Heart left ventricle (tissue), 13 donors: Measurements from ENCODE around the gene VDAC1.

Experiments
- POLR2A ChIP-seq, 2 donors: fragments of 450-650 bp; IDR thresholded peaks; one replicate each; pipeline ENCODE4 v1.6.1; 2017; ENCODE audit warnings: antibody characterized with exemption in 2 of 2, mild to moderate bottlenecking in 2 of 2, moderate library complexity in 2 of 2
- TF ChIP-seq, protein P1 (sequence below), 12 donors: fragments of 200-600 bp; sonication (generic) in 4 of 12; IDR thresholded peaks; one replicate each; pipeline versions ENCODE4 v1.5.0 to v1.8.0; 2018 to 2022; ENCODE audit warnings: antibody characterized with exemption in 12 of 12, mild to moderate bottlenecking in 5 of 12
- donor health status: ischemic (EF 13 %, LVEDD 7.1; RV severe dilation, severe dysfunction).
- donor health status: DM: no; HTN: yes; CAD: no.
- donor health status: DM: no; HTN: no; CAD: no.
- donor health status: ischemic (EF 25% LVEDD 6.9; RV normal size, moderate dysfunction).
- donor health status: ischemic (EF 25% LVEDD 5.7; RV mildly dilated, moderate dysfunction).
- donor health status: ischemic (EF 35%, LVEDD 5.7; RV mildly dilated, moderate dysfunction).
- donor health status: nonischemic (EF 11% LVEDD 7.7; RV severe dilation, severe dysfunction).
- donor health status: DM: yes; HTN: yes; CAD: no.
- donor health status: PGD.
- donor health status: ischemic (EF 29% LVEDD 5.4; RV normal size, mild dysfunction).
- donor health status: nonischemic (EF 23%, LVEDD 6.1; RV moderate dilation, normal function).

DNA sequence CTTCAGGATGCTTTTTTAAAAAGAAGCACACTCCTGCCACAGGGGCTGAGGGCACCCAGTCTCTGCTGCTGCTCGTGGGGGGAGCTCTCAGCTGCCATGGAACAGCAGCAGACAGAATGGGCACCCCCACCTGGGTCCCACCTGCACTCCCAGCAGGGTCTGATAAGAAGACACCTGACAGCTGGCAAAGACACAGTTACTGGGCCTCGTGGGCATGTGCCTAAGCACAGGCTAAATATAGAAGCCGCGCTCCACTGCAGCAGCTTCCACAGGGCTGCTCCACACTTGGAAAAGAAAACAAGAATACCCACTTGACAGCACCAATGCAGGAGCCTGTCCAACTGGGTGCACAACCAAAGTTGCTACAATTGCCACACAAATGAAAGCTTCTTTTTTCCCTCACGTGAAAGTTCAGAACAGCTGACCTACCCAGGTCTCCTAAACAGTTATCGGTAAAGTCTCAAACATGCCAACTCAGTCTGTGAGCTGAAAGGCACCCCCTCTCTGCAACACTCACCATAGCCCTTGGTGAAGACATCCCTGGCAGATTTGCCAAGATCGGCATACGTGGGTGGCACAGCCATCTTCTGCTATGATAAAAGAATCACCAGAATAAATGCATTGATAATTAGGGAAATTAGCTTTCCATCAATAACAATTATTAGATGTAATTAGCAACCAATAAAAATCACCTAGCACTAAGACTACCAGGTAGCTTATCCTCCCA lies 12.2 kb downstream of the VDAC1 start:
- TF ChIP-seq, protein P1, sequence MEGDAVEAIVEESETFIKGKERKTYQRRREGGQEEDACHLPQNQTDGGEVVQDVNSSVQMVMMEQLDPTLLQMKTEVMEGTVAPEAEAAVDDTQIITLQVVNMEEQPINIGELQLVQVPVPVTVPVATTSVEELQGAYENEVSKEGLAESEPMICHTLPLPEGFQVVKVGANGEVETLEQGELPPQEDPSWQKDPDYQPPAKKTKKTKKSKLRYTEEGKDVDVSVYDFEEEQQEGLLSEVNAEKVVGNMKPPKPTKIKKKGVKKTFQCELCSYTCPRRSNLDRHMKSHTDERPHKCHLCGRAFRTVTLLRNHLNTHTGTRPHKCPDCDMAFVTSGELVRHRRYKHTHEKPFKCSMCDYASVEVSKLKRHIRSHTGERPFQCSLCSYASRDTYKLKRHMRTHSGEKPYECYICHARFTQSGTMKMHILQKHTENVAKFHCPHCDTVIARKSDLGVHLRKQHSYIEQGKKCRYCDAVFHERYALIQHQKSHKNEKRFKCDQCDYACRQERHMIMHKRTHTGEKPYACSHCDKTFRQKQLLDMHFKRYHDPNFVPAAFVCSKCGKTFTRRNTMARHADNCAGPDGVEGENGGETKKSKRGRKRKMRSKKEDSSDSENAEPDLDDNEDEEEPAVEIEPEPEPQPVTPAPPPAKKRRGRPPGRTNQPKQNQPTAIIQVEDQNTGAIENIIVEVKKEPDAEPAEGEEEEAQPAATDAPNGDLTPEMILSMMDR (IDR thresholded peaks at IDR 0.05) = no peak
- TF ChIP-seq POLR2A (IDR thresholded peaks at IDR 0.05) = no peak
